WTC11 (cell line): Measurements from ENCODE around the gene ACBD5. TPM values are rescaled to one million over a fixed set of nuclear protein-coding genes. Genes with fewer than 3 reads are reported as not detected.

Experiments used
- ATAC-seq: fragments of 200-7000 bp; cut with Tn5 transposase; 2 replicates; pipeline ENCODE4 v1.10.0; 2021; ENCODE audit warnings: mild to moderate bottlenecking, moderate library complexity
- CTCF ChIA-PET: fragments of 300-600 bp; sonication (Branson Sonifier 250); formaldehyde crosslinking; loops from one replicate; lab custom pipeline; 2021; ENCODE audit warnings: antibody characterized with exemption; lab: Charles Lee
- POLR2A ChIA-PET: fragments of 350-600 bp; sonication (Branson Sonifier 250); formaldehyde crosslinking; loops from one replicate; lab custom pipeline; 2021; ENCODE audit warnings: antibody characterized with exemption; lab: Charles Lee
- DNase-seq: peaks from one replicate; pipeline ENCODE4 v3.0.0; 2021; ENCODE audit warnings: low spot score
- H3K27ac Mint-ChIP-seq: 2 replicates; pipeline ENCODE4 v1.8.0; 2021; ENCODE audit warnings: mixed read lengths
- H3K27me3 Mint-ChIP-seq: 2 replicates; pipeline ENCODE4 v1.8.0; 2021; ENCODE audit warnings: low read depth, mild to moderate bottlenecking, moderate library complexity, mixed read lengths
- H3K36me3 Mint-ChIP-seq: 2 replicates; pipeline ENCODE4 v1.8.0; 2021; ENCODE audit warnings: mixed read lengths
- H3K4me1 Mint-ChIP-seq: 2 replicates; pipeline ENCODE4 v1.8.0; 2022; ENCODE audit warnings: mixed read lengths
- H3K4me3 Mint-ChIP-seq: 2 replicates; pipeline ENCODE4 v1.8.0; 2021; ENCODE audit warnings: mild to moderate bottlenecking, moderate library complexity, mixed read lengths
- H3K9me3 Mint-ChIP-seq: 2 replicates; pipeline ENCODE4 v1.8.0; 2021; ENCODE audit warnings: mixed read lengths
- CREB1 ChIP-seq: sonication (generic); formaldehyde crosslinking; IDR thresholded peaks from 2 replicates; pipeline ENCODE4 v1.8.0; 2023; ENCODE audit warnings: mild to moderate bottlenecking, missing genetic modification reagents
- EMX1 ChIP-seq: fragments of 250-450 bp; sonication (Bioruptor Pico); IDR thresholded peaks from 2 replicates; pipeline ENCODE4 v1.8.0; 2021; ENCODE audit warnings: mild to moderate bottlenecking
- GRHL2 ChIP-seq: fragments of 250-450 bp; sonication (Bioruptor Pico); IDR thresholded peaks from 2 replicates; pipeline ENCODE4 v1.8.0; 2022; ENCODE audit warnings: mild to moderate bottlenecking, moderate library complexity; ENCODE audit not compliant: insufficient replicate concordance, severe bottlenecking
- GTF2I ChIP-seq: fragments of 250-450 bp; sonication (Bioruptor Pico); conservative IDR thresholded peaks from 2 replicates; pipeline ENCODE4 v1.4.0; 2021; ENCODE audit warnings: mild to moderate bottlenecking
- KAT7 ChIP-seq: sonication (generic); formaldehyde crosslinking; IDR thresholded peaks from 2 replicates; pipeline ENCODE4 v1.8.1; 2023; ENCODE audit warnings: missing genetic modification reagents, mild to moderate bottlenecking, borderline replicate concordance
- NFATC4 ChIP-seq: fragments of 250-450 bp; sonication (Bioruptor Pico); IDR thresholded peaks from 2 replicates; pipeline ENCODE4 v1.9.0; 2021; ENCODE audit warnings: mild to moderate bottlenecking
- NFE2L1 ChIP-seq: sonication (generic); formaldehyde crosslinking; IDR thresholded peaks from 2 replicates; pipeline ENCODE4 v1.8.1; 2023; ENCODE audit warnings: missing genetic modification reagents
- OVOL2 ChIP-seq: fragments of 250-450 bp; sonication (Bioruptor Pico); IDR thresholded peaks from 2 replicates; pipeline ENCODE4 v1.9.0; 2021; ENCODE audit warnings: mild to moderate bottlenecking, borderline replicate concordance
- SMAD3 ChIP-seq: sonication (generic); formaldehyde crosslinking; IDR thresholded peaks from 2 replicates; pipeline ENCODE4 v1.8.0; 2022; ENCODE audit warnings: missing genetic modification reagents, mild to moderate bottlenecking, borderline replicate concordance
- SMAD4 ChIP-seq: sonication (generic); formaldehyde crosslinking; IDR thresholded peaks from 2 replicates; pipeline ENCODE4 v1.8.0; 2022; ENCODE audit warnings: mild to moderate bottlenecking, missing genetic modification reagents
- SP1 ChIP-seq: sonication (generic); formaldehyde crosslinking; conservative IDR thresholded peaks from 2 replicates; pipeline ENCODE4 v1.8.1; 2022; ENCODE audit warnings: missing genetic modification reagents
- TCF7 ChIP-seq: sonication (generic); formaldehyde crosslinking; IDR thresholded peaks from 2 replicates; pipeline ENCODE4 v1.8.0; 2022; ENCODE audit warnings: mild to moderate bottlenecking, low read depth, missing genetic modification reagents, moderate library complexity
- ZNF671 ChIP-seq: fragments of 250-450 bp; sonication (Bioruptor Pico); IDR thresholded peaks from 2 replicates; pipeline ENCODE4 v1.8.0; 2021; ENCODE audit warnings: mild to moderate bottlenecking
- total RNA-seq: library from RNA; stranded (reverse); gene quantifications from 3 replicates; pipeline ENCODE4 v1.2.3, GENCODE V29; 2021
- TF ChIP-seq, protein P1 (sequence below): fragments of 200-600 bp; IDR thresholded peaks from 2 replicates; pipeline ENCODE4 v1.8.0; 2022; ENCODE audit warnings: antibody characterized with exemption
- TF ChIP-seq, protein P2 (sequence below): sonication (generic); formaldehyde crosslinking; IDR thresholded peaks from 2 replicates; pipeline ENCODE4 v1.8.0; 2022; ENCODE audit warnings: missing genetic modification reagents
- TF ChIP-seq, protein P3 (sequence below): sonication (generic); formaldehyde crosslinking; IDR thresholded peaks from 2 replicates; pipeline ENCODE4 v1.8.0; 2023; ENCODE audit warnings: missing genetic modification reagents, mild to moderate bottlenecking, borderline replicate concordance
- TF ChIP-seq, protein P4 (sequence below): sonication (generic); formaldehyde crosslinking; IDR thresholded peaks from 2 replicates; pipeline ENCODE4 v1.8.1; 2022; ENCODE audit warnings: low read depth, missing genetic modification reagents, borderline replicate concordance
- TF ChIP-seq, protein P5 (sequence below): sonication (generic); formaldehyde crosslinking; conservative IDR thresholded peaks from 2 replicates; pipeline ENCODE4 v1.8.1; 2023; ENCODE audit warnings: mild to moderate bottlenecking, low read depth, missing genetic modification reagents, moderate library complexity
- TF ChIP-seq, protein P6 (sequence below): sonication (generic); formaldehyde crosslinking; IDR thresholded peaks from 2 replicates; pipeline ENCODE4 v1.8.0; 2022; ENCODE audit warnings: mild to moderate bottlenecking, missing genetic modification reagents
- TF ChIP-seq, protein P7 (sequence below): fragments of 250-450 bp; sonication (Bioruptor Pico); IDR thresholded peaks from 2 replicates; pipeline ENCODE4 v1.9.0; 2021; ENCODE audit warnings: moderate library complexity, mild to moderate bottlenecking, inconsistent platforms, borderline replicate concordance

Gene ACBD5
- total RNA-seq, 1 experiment from 2014 or later: 18.1 TPM

DNA sequence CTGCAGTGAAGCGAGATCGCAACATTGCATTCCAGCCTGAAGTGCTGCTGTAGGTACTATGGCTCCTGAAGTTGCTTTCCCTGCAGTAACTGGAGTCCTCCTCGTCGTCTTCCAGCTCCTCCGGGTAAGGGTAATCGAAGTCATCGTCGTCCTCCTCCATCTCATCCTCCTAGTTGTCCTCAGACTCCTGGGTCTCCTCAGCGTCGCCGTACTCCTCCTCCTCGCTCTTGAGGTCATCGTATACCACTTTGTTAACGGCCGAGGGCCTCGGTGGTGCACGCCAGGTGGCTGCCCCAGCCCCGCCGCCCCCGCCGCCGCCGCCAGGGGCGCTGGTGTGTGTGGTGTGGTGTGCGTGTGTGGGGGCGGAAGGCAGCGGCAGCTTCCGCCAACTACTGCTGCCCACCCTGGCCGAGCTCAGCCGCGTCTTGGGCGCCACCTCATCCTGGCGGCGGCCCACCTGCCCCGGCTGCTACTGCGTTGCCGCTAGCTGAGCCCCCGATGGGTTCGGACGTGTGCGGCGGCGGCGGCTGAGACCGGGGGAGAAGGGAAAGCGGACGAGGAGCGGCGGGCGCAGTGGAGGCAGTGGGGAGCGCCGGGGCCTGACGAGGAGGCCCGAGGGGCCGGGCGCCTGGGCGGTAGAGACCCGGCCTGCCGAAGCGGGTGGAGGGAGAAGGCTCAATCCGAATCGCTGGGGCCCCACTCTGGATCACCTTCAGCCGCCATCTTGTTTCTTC, 11.8 kb upstream of the ACBD5 start (continued):
- TF ChIP-seq, protein P1, sequence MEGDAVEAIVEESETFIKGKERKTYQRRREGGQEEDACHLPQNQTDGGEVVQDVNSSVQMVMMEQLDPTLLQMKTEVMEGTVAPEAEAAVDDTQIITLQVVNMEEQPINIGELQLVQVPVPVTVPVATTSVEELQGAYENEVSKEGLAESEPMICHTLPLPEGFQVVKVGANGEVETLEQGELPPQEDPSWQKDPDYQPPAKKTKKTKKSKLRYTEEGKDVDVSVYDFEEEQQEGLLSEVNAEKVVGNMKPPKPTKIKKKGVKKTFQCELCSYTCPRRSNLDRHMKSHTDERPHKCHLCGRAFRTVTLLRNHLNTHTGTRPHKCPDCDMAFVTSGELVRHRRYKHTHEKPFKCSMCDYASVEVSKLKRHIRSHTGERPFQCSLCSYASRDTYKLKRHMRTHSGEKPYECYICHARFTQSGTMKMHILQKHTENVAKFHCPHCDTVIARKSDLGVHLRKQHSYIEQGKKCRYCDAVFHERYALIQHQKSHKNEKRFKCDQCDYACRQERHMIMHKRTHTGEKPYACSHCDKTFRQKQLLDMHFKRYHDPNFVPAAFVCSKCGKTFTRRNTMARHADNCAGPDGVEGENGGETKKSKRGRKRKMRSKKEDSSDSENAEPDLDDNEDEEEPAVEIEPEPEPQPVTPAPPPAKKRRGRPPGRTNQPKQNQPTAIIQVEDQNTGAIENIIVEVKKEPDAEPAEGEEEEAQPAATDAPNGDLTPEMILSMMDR: peak; percentile 64; the same call in 1 of the 2 replicates
- no peak for TF ChIP-seq ZNF671
- TF ChIP-seq, protein P2, sequence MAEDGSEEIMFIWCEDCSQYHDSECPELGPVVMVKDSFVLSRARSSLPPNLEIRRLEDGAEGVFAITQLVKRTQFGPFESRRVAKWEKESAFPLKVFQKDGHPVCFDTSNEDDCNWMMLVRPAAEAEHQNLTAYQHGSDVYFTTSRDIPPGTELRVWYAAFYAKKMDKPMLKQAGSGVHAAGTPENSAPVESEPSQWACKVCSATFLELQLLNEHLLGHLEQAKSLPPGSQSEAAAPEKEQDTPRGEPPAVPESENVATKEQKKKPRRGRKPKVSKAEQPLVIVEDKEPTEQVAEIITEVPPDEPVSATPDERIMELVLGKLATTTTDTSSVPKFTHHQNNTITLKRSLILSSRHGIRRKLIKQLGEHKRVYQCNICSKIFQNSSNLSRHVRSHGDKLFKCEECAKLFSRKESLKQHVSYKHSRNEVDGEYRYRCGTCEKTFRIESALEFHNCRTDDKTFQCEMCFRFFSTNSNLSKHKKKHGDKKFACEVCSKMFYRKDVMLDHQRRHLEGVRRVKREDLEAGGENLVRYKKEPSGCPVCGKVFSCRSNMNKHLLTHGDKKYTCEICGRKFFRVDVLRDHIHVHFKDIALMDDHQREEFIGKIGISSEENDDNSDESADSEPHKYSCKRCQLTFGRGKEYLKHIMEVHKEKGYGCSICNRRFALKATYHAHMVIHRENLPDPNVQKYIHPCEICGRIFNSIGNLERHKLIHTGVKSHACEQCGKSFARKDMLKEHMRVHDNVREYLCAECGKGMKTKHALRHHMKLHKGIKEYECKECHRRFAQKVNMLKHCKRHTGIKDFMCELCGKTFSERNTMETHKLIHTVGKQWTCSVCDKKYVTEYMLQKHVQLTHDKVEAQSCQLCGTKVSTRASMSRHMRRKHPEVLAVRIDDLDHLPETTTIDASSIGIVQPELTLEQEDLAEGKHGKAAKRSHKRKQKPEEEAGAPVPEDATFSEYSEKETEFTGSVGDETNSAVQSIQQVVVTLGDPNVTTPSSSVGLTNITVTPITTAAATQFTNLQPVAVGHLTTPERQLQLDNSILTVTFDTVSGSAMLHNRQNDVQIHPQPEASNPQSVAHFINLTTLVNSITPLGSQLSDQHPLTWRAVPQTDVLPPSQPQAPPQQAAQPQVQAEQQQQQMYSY (CRISPR knock-in tag): no peak; the same call in 1 of the 2 replicates
- TF ChIP-seq, protein P3, sequence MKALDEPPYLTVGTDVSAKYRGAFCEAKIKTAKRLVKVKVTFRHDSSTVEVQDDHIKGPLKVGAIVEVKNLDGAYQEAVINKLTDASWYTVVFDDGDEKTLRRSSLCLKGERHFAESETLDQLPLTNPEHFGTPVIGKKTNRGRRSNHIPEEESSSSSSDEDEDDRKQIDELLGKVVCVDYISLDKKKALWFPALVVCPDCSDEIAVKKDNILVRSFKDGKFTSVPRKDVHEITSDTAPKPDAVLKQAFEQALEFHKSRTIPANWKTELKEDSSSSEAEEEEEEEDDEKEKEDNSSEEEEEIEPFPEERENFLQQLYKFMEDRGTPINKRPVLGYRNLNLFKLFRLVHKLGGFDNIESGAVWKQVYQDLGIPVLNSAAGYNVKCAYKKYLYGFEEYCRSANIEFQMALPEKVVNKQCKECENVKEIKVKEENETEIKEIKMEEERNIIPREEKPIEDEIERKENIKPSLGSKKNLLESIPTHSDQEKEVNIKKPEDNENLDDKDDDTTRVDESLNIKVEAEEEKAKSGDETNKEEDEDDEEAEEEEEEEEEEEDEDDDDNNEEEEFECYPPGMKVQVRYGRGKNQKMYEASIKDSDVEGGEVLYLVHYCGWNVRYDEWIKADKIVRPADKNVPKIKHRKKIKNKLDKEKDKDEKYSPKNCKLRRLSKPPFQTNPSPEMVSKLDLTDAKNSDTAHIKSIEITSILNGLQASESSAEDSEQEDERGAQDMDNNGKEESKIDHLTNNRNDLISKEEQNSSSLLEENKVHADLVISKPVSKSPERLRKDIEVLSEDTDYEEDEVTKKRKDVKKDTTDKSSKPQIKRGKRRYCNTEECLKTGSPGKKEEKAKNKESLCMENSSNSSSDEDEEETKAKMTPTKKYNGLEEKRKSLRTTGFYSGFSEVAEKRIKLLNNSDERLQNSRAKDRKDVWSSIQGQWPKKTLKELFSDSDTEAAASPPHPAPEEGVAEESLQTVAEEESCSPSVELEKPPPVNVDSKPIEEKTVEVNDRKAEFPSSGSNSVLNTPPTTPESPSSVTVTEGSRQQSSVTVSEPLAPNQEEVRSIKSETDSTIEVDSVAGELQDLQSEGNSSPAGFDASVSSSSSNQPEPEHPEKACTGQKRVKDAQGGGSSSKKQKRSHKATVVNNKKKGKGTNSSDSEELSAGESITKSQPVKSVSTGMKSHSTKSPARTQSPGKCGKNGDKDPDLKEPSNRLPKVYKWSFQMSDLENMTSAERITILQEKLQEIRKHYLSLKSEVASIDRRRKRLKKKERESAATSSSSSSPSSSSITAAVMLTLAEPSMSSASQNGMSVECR: no peak
- TF ChIP-seq GTF2I: no peak
- TF ChIP-seq SP1: no peak
- TF ChIP-seq NFE2L1 (CRISPR knock-in tag): no peak
- TF ChIP-seq TCF7 (CRISPR knock-in tag): no peak

DNA sequence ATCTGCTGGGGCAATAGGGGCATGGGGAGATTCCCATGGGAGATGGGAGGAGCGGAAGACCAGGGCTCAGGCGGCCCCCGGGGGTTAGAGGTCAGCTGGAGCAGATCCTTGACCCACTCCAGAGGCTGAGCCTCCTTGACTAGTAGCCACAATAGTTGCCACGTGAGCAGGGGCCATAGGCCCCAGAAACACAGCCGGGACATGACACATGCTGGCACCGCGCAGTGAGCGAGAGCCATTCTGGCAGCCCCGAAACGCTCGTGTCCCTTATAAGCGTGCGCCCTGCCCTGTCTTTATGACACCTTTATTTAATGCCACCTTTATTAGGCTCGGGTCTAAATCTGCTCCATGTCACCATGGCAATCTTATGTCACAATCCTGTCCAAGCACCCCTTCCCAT, 11.0 kb upstream of the ACBD5 start:
- peaks cover 21% of the 10 kb centered on the region for H3K27me3 Mint-ChIP-seq
- ChIA-PET CTCF (interaction anchor here (1.2 to 2.0 kb wide), 2 partner anchors 9 to 28 kb away, joined by 3 to 14 read pairs; no protein-coding TSS in a partner anchor), POLR2A (no interaction called here)
- no peak overlapping the region for H3K4me3 Mint-ChIP-seq
- no peak overlapping the region for H3K27ac Mint-ChIP-seq
- no peak for DNase-seq
- peaks cover 6% of the 10 kb centered on the region for H3K4me1 Mint-ChIP-seq
- no peak for ATAC-seq
- H3K36me3 Mint-ChIP-seq: peaks cover 20% of the 10 kb centered on the region
- peaks cover 20% of the 10 kb centered on the region for H3K9me3 Mint-ChIP-seq
- TF ChIP-seq, protein P4, sequence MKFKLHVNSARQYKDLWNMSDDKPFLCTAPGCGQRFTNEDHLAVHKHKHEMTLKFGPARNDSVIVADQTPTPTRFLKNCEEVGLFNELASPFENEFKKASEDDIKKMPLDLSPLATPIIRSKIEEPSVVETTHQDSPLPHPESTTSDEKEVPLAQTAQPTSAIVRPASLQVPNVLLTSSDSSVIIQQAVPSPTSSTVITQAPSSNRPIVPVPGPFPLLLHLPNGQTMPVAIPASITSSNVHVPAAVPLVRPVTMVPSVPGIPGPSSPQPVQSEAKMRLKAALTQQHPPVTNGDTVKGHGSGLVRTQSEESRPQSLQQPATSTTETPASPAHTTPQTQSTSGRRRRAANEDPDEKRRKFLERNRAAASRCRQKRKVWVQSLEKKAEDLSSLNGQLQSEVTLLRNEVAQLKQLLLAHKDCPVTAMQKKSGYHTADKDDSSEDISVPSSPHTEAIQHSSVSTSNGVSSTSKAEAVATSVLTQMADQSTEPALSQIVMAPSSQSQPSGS: no peak
- TF ChIP-seq OVOL2 (no peak), SMAD4 (CRISPR knock-in tag) (no peak), SMAD3 (CRISPR knock-in tag) (no peak), KAT7 (CRISPR knock-in tag) (no peak), EMX1 (CRISPR knock-in tag) (no peak), CREB1 (CRISPR knock-in tag) (no peak), NFATC4 (no peak), GRHL2 (CRISPR knock-in tag) (no peak)
- TF ChIP-seq, protein P5, sequence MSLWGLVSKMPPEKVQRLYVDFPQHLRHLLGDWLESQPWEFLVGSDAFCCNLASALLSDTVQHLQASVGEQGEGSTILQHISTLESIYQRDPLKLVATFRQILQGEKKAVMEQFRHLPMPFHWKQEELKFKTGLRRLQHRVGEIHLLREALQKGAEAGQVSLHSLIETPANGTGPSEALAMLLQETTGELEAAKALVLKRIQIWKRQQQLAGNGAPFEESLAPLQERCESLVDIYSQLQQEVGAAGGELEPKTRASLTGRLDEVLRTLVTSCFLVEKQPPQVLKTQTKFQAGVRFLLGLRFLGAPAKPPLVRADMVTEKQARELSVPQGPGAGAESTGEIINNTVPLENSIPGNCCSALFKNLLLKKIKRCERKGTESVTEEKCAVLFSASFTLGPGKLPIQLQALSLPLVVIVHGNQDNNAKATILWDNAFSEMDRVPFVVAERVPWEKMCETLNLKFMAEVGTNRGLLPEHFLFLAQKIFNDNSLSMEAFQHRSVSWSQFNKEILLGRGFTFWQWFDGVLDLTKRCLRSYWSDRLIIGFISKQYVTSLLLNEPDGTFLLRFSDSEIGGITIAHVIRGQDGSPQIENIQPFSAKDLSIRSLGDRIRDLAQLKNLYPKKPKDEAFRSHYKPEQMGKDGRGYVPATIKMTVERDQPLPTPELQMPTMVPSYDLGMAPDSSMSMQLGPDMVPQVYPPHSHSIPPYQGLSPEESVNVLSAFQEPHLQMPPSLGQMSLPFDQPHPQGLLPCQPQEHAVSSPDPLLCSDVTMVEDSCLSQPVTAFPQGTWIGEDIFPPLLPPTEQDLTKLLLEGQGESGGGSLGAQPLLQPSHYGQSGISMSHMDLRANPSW: no peak
- TF ChIP-seq, protein P6, sequence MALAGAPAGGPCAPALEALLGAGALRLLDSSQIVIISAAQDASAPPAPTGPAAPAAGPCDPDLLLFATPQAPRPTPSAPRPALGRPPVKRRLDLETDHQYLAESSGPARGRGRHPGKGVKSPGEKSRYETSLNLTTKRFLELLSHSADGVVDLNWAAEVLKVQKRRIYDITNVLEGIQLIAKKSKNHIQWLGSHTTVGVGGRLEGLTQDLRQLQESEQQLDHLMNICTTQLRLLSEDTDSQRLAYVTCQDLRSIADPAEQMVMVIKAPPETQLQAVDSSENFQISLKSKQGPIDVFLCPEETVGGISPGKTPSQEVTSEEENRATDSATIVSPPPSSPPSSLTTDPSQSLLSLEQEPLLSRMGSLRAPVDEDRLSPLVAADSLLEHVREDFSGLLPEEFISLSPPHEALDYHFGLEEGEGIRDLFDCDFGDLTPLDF (CRISPR knock-in tag): no peak
- TF ChIP-seq, protein P7, sequence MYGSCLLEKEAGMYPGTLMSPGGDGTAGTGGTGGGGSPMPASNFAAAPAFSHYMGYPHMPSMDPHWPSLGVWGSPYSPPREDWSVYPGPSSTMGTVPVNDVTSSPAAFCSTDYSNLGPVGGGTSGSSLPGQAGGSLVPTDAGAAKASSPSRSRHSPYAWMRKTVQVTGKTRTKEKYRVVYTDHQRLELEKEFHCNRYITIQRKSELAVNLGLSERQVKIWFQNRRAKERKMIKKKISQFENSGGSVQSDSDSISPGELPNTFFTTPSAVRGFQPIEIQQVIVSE (CRISPR knock-in tag): no peak
